AG04449 (cell line): Measurements from ENCODE around the gene LACTBL1.

Source experiments
- CTCF ChIA-PET: fragments of 350-600 bp; formaldehyde crosslinking; extraction: SDS; loops from one replicate; lab custom pipeline; 2021; ENCODE audit warnings: antibody characterized with exemption; lab: Yijun Ruan, JAX
- POLR2A ChIA-PET: fragments of 400-600, 350-600 bp; formaldehyde crosslinking; extraction: SDS; loops from one replicate; lab custom pipeline; 2020; ENCODE audit warnings: antibody characterized with exemption, inconsistent platforms; lab: Yijun Ruan, JAX
- DNase-seq: peaks from one replicate; pipeline ENCODE4 v3.0.0-alpha.2; 2010; ENCODE audit warnings: low read depth, low spot score
- H3K4me3 ChIP-seq: 2 replicates; pipeline ENCODE4 v1.5.1; 2011; ENCODE audit warnings: low read depth, mild to moderate bottlenecking, control low read depth, low read length
- TF ChIP-seq, protein P1 (sequence below): IDR thresholded peaks from one replicate; pipeline ENCODE4 v1.5.1; 2011; ENCODE audit warnings: mild to moderate bottlenecking, moderate library complexity, low read length, control low read depth, inconsistent platforms; ENCODE audit not compliant: insufficient read depth; ENCODE audit errors: missing control alignments

Gene LACTBL1

DNA sequence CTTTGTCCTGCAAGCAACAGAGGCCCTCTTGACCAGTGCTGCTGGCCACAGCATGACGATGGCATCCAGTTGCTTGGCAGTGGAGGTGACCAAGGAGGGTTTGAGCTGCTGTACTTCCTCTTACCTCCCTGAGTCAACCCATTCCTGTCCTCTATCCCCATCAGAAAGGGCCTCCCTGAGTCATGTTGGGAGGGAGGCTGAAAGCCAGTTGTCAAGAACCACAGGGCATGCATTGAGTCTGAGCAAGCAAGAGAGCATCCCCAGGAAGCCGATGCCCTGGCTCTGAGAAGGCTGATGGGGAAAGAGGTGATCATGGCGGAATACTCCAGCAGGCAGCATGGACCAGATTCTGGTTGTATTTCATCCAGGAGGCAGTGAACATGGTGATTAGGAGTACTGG, 69.6 kb downstream of the LACTBL1 start:
- H3K4me3 ChIP-seq = no peak overlapping the region
- CTCF ChIA-PET = interaction anchor here (2.0 to 2.3 kb wide), 2 partner anchors 199 to 228 kb away, joined by 7 to 11 read pairs; no protein-coding TSS in a partner anchor
- TF ChIP-seq, protein P1, sequence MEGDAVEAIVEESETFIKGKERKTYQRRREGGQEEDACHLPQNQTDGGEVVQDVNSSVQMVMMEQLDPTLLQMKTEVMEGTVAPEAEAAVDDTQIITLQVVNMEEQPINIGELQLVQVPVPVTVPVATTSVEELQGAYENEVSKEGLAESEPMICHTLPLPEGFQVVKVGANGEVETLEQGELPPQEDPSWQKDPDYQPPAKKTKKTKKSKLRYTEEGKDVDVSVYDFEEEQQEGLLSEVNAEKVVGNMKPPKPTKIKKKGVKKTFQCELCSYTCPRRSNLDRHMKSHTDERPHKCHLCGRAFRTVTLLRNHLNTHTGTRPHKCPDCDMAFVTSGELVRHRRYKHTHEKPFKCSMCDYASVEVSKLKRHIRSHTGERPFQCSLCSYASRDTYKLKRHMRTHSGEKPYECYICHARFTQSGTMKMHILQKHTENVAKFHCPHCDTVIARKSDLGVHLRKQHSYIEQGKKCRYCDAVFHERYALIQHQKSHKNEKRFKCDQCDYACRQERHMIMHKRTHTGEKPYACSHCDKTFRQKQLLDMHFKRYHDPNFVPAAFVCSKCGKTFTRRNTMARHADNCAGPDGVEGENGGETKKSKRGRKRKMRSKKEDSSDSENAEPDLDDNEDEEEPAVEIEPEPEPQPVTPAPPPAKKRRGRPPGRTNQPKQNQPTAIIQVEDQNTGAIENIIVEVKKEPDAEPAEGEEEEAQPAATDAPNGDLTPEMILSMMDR = no peak
- no peak for DNase-seq
- POLR2A ChIA-PET = no interaction called here
